Adrenal gland (tissue), 12 donors: ENCODE results near the gene PRKCA. TPM values are rescaled to one million over a fixed set of nuclear protein-coding genes. Genes with fewer than 3 reads are reported as not detected.

Experiments used
- DNase-seq, 7 donors: peaks; one replicate each; pipeline ENCODE4 v3.0.0-alpha.2; 2019 to 2020
- H3K27ac ChIP-seq, 5 donors: fragments of 200-600 bp; sonication (generic) in 4 of 5; 1 replicate in 3 of 5; 2 replicates in 2 of 5; pipeline versions ENCODE4 v1.5.1 to v1.8.0; 2016 to 2020; ENCODE audit warnings: mild to moderate bottlenecking in 1 of 5
- H3K27me3 ChIP-seq: fragments of 200-600 bp; 2 replicates; pipeline ENCODE4 v1.8.0; 2021
- H3K36me3 ChIP-seq, 2 donors: fragments of 200-600 bp; replicated peaks in 1 of 2; 1 replicate in 1 of 2; 2 replicates in 1 of 2; pipeline versions ENCODE4 v1.5.1 to v1.8.0; 2018 to 2022
- H3K4me1 ChIP-seq, 2 donors: fragments of 200-600 bp; replicated peaks in 1 of 2; 1 replicate in 1 of 2; 2 replicates in 1 of 2; pipeline versions ENCODE4 v1.5.1 to v1.8.0; 2018 to 2021
- H3K4me3 ChIP-seq, 4 donors: fragments of 200-600 bp; sonication (generic) in 3 of 4; one replicate each; pipeline ENCODE4 v1.5.1; 2016 to 2018
- H3K9me3 ChIP-seq, 3 donors: fragments of 200-600 bp; sonication (generic) in 1 of 3; replicated peaks in 1 of 3; 1 replicate in 2 of 3; 2 replicates in 1 of 3; pipeline versions ENCODE4 v1.5.1 to v1.8.0; 2016 to 2021
- POLR2A ChIP-seq, 2 donors: fragments of 450-650 bp; IDR thresholded peaks; one replicate each; pipeline ENCODE4 v1.6.1; 2017; ENCODE audit warnings: antibody characterized with exemption in 2 of 2, mild to moderate bottlenecking in 2 of 2, moderate library complexity in 1 of 2
- WGBS, 4 donors: extraction: QIAGEN DNeasy Blood & Tissue Kit in 2 of 4; methylation state at CpG; one replicate each; pipeline versions ENCODE4 v1.1.5 to v1.1.7; 2013 to 2017; 5-methylcytosine and 5-hydroxymethylcytosine counted together
- intact Hi-C, 2 donors: fragments of 100-400 bp; cut with DNase I; formaldehyde crosslinking; loops; one replicate each; pipeline versions ENCODE4 v1.14.1 to v1.15.0; 2022 to 2023
- polyA plus RNA-seq, 3 donors: library from polyadenylated mRNA; stranded (reverse); fragments of 200-250 nt in 2 of 3; fragments of 350-450 nt in 1 of 3; fragmentation: Illumina TruSeq in 1 of 3; extraction: RNeasy Lipid Tissue Mini Kit (QIAGEN cat#74804) in 1 of 3; gene quantifications; one replicate each; pipeline ENCODE4 v1.2.3, GENCODE V29; 2013 to 2014
- total RNA-seq, 9 donors: library from RNA; depleted of rRNA in 4 of 9; stranded (reverse); fragments of >200 nt in 4 of 9; fragments of 120-200 nt in 1 of 9; fragmentation: NEBNext Ultra II Directional in 1 of 9; extraction: Animal tissue kit (Norgen Biotek cat#: 25700) in 1 of 9; gene quantifications; one replicate each; pipeline versions ENCODE4 v1.1.0 to v1.2.4, GENCODE V29; 2013 to 2023
- TF ChIP-seq, protein P1 (sequence below), 6 experiments: fragments of 450-650 bp in 4 of 6; fragments of 200-600 bp in 2 of 6; sonication (generic) in 1 of 6; IDR thresholded peaks; 1 replicate in 5 of 6; 2 replicates in 1 of 6; pipeline versions ENCODE4 v1.5.1 to v1.8.0; 2016 to 2021; ENCODE audit warnings: antibody characterized with exemption in 6 of 6, mild to moderate bottlenecking in 2 of 6, moderate library complexity in 1 of 6
- donor health status: healthy with polysubstance abuse.
- donor health status: Bipolar disorder and iron deficiency.
- donor health status: DM: yes; HTN: yes; CAD: no.
- donor health status: DM: no; HTN: no; CAD: no.
- donor health status: DM: no; HTN: no; CAD: no.
- donor health status: DM: yes; HTN: yes; CAD: no.

The PRKCA gene
- total and polyA plus RNA-seq, 12 donors, result 15.1 to 202 (median 84.1) TPM

DNA sequence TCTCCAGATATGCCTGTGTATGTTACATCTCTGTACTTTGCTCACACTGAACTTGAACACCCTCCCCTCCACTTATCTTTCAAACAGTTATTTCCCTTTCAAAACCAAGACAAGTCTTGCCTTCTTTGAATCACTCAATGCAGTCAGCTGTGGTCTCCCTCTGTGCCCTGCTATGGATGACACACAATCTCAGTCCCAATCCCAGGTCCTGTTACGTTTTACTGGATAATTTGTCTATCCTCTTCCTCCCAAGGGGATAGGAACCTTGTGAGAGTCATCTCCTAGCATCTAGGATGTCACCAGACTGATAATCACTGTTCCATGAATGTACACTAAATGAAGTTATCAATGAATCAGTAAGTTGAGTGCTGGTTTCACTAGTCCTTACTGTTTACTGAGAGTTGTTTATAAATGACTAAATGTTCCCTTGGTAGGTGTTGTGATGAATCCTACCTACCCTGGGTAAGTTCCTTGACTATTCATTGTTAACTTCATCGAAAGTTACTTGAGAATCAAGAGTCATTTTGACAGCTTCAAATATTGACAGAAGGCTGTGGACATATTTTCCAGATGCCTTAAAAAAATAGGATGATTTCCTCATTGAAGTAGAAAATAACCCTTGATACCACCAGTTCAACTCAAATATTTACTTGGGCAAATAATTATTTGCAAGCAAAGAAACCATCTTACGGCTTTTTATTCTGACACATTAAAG, 244.9 kb downstream of the PRKCA start:
- TF ChIP-seq, protein P1, sequence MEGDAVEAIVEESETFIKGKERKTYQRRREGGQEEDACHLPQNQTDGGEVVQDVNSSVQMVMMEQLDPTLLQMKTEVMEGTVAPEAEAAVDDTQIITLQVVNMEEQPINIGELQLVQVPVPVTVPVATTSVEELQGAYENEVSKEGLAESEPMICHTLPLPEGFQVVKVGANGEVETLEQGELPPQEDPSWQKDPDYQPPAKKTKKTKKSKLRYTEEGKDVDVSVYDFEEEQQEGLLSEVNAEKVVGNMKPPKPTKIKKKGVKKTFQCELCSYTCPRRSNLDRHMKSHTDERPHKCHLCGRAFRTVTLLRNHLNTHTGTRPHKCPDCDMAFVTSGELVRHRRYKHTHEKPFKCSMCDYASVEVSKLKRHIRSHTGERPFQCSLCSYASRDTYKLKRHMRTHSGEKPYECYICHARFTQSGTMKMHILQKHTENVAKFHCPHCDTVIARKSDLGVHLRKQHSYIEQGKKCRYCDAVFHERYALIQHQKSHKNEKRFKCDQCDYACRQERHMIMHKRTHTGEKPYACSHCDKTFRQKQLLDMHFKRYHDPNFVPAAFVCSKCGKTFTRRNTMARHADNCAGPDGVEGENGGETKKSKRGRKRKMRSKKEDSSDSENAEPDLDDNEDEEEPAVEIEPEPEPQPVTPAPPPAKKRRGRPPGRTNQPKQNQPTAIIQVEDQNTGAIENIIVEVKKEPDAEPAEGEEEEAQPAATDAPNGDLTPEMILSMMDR (IDR thresholded peaks at IDR 0.05), result no peak
- no peak for TF ChIP-seq POLR2A (IDR thresholded peaks at IDR 0.05)
- no peak for DNase-seq
- no peak overlapping the region for H3K4me3 ChIP-seq
- H3K27me3 ChIP-seq, result no peaks in the 10 kb centered on the region
- H3K4me1 ChIP-seq, result peaks cover 15 to 29% of the 10 kb centered on the region in 2 donors
- no peaks in the 10 kb centered on the region for H3K9me3 ChIP-seq
- intact Hi-C loops, result no loop called here
- no peaks in the 10 kb centered on the region for H3K36me3 ChIP-seq
- peak overlapping the region in 1 of 5 donors; percentile 7 for H3K27ac ChIP-seq
- WGBS, 4 donors, result 82 to 91% (median 87%) methylated on average over 3 of the region's 3 CpGs

DNA sequence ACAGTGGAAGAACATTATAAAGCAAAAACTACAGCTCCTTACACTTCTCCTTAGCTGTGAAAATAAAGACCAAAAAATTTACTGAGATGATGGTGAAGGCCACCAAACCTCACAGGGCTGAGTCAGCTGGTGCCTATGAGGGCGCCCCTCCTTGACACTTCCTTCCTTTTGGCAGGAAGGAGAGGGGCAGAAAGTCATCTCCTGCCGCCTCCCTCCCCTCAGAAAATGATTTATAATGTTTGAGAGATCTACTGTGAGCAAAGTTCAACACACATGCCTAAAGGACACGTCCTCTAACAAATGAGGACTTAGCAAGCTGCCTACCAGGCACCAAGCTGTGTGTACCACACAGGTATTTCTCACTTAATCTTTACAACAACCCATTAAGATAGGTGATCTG, 245.7 kb downstream of the PRKCA start:
- peak overlapping the region in 3 of 5 donors; percentile 0 to 54 (median 7) for H3K27ac ChIP-seq
- no peaks in the 10 kb centered on the region for H3K27me3 ChIP-seq
- H3K4me3 ChIP-seq, result peak overlapping the region in 1 of 4 donors; percentile 5
- no peaks in the 10 kb centered on the region for H3K36me3 ChIP-seq
- H3K4me1 ChIP-seq, result peaks cover 14 to 21% of the 10 kb centered on the region in 2 donors
- intact Hi-C loops, result no loop called here
- H3K9me3 ChIP-seq, result no peaks in the 10 kb centered on the region
- DNase-seq, result peak in 4 of 7 donors; percentile 47 to 52 (median 49)
- TF ChIP-seq POLR2A (IDR thresholded peaks at IDR 0.05), result no peak
- TF ChIP-seq, protein P1 (IDR thresholded peaks at IDR 0.05), result no peak
- 6 to 27% (median 19%) methylated on average over 2 to 3 of the region's 3 CpGs for WGBS, 4 donors

DNA sequence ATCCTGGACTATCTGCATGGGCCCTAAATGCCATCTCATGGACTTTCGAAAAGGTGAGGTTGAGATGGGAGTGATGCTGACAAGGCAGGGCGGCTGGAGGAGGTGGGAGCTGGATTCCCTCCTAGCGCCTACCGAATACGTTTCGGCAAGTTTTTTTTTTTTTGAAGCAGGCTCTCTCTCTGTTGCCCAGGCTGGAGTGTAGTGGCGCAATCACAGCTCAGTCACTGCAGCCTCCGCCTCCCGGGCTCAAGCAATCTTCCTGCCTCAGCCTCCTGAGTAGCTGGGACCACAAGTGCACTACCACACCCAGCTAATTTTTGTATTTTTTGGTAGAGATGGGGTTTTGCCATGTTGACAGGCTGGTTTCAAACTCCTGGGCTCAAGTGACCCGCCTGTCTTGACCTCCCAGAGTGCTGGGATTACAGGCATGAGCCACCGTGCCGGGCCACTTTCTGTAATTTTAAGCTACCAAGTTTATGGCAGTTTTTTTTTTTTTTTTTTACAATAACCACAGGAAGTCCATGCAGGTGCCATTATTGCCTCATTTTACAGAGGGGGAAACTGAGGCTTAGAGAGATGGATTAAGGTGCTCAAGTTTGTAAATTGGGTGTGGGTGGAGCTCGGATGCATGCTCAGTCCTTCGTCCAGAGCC, 246.4 kb downstream of the PRKCA start:
- DNase-seq, result no peak
- no peaks in the 10 kb centered on the region for H3K36me3 ChIP-seq
- 88 to 96% (median 90%) methylated on average over 14 of the region's 14 CpGs for WGBS, 4 donors
- no peaks in the 10 kb centered on the region for H3K27me3 ChIP-seq
- H3K27ac ChIP-seq, result peak overlapping the region in 2 of 5 donors; percentile 7 to 54
- TF ChIP-seq, protein P1 (IDR thresholded peaks at IDR 0.05), result no peak
- no peak for TF ChIP-seq POLR2A (IDR thresholded peaks at IDR 0.05)
- no peak overlapping the region for H3K4me3 ChIP-seq
- intact Hi-C loops, result no loop called here
- no peaks in the 10 kb centered on the region for H3K9me3 ChIP-seq
- peaks cover 14 to 19% of the 10 kb centered on the region in 2 donors for H3K4me1 ChIP-seq

DNA sequence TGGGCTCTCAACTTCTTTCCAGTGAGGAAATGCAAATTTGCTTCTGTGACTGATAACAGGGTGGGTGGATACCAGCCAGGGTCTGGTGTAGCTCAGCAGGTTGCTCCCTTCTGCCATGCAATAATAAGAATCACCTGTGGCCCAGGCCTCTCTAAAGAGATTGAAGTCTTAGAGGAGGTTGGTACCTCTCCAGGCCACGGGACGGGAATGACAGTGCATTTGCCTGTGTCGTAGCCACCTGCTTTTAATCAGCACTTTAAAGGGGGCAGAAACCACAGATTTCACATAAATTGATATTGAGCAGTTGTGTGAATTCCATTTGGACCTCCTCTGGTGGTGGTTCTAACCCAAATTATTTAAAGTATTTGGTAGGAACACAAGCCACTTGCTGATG, 246.9 kb downstream of the PRKCA start:
- no peaks in the 10 kb centered on the region for H3K36me3 ChIP-seq
- no peak for TF ChIP-seq POLR2A (IDR thresholded peaks at IDR 0.05)
- TF ChIP-seq, protein P1 (IDR thresholded peaks at IDR 0.05), result no peak
- no peaks in the 10 kb centered on the region for H3K27me3 ChIP-seq
- H3K27ac ChIP-seq, result no peak overlapping the region
- DNase-seq, result no peak
- H3K4me3 ChIP-seq, result no peak overlapping the region
- 90 to 97% (median 92%) methylated on average over 3 of the region's 3 CpGs for WGBS, 4 donors
- H3K9me3 ChIP-seq, result no peaks in the 10 kb centered on the region
- H3K4me1 ChIP-seq, result peaks cover 14 to 19% of the 10 kb centered on the region in 2 donors
- intact Hi-C loops, result no loop called here
